ENCODE results near the gene CSF1R.

DNA sequence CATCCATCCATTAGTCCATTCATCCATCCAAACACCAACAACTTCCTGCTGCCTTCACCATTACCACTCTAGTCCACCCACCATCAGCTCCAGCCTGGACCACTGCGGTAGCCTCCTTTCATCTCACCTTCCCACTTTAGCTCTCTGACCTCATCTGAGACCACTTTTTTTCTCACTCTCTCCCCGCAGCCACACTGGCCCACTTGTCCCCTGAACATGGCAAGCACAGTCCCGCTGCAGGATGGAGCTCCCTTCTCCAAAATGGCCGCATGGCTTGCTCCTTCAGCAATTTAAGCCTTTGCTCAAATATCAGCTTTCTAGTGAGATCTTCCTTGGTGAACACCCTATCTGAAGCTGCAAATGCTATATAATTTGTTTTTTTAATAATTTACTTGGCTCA is 11.1 kb downstream of the CSF1R start:
- TF ChIP-seq, protein P1, sequence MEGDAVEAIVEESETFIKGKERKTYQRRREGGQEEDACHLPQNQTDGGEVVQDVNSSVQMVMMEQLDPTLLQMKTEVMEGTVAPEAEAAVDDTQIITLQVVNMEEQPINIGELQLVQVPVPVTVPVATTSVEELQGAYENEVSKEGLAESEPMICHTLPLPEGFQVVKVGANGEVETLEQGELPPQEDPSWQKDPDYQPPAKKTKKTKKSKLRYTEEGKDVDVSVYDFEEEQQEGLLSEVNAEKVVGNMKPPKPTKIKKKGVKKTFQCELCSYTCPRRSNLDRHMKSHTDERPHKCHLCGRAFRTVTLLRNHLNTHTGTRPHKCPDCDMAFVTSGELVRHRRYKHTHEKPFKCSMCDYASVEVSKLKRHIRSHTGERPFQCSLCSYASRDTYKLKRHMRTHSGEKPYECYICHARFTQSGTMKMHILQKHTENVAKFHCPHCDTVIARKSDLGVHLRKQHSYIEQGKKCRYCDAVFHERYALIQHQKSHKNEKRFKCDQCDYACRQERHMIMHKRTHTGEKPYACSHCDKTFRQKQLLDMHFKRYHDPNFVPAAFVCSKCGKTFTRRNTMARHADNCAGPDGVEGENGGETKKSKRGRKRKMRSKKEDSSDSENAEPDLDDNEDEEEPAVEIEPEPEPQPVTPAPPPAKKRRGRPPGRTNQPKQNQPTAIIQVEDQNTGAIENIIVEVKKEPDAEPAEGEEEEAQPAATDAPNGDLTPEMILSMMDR (IDR thresholded peaks at IDR 0.05; ENCODE audit: extremely low read depth in 1 of 2, insufficient read depth in 1 of 2, low read depth in 1 of 2, low read length in 2 of 2), result no peak
- TF ChIP-seq EZH2 (IDR thresholded peaks at IDR 0.05; ENCODE audit: borderline replicate concordance, low read depth, low read length, severe bottlenecking) (no peak), POLR2A (IDR thresholded peaks at IDR 0.05; ENCODE audit: low read depth, low read length) (no peak), POLR2AphosphoS5 (IDR thresholded peaks at IDR 0.05; ENCODE audit: insufficient read depth, low read depth, low read length) (no peak), FOS (IDR thresholded peaks at IDR 0.05; ENCODE audit: borderline replicate concordance, insufficient read depth, low read length) (no peak), JUN (IDR thresholded peaks at IDR 0.05; ENCODE audit: borderline replicate concordance, insufficient read depth, insufficient read length, low read depth) (no peak), GATA2 (IDR thresholded peaks at IDR 0.05; ENCODE audit: insufficient read depth, insufficient read length, low read depth, low read length) (no peak)
- TF ChIP-seq, protein P2, sequence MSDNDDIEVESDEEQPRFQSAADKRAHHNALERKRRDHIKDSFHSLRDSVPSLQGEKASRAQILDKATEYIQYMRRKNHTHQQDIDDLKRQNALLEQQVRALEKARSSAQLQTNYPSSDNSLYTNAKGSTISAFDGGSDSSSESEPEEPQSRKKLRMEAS (IDR thresholded peaks at IDR 0.05; ENCODE audit: insufficient read depth, insufficient read length), result no peak
